Heart right ventricle (tissue), 16 donors: ENCODE data around the gene GPRIN1. TPM values are rescaled to one million over a fixed set of nuclear protein-coding genes. Genes with fewer than 3 reads are reported as not detected.
A peak's percentile ranks its signal among the peaks of the same experiment; 100 is the strongest.

Experiments
- ATAC-seq, 8 donors: fragments of 200-7000 bp; cut with Tn5 transposase; one replicate each; pipeline ENCODE4 v1.9.1; 2020; ENCODE audit warnings: mild to moderate bottlenecking in 8 of 8, moderate library complexity in 8 of 8, moderate number of reproducible peaks in 1 of 8
- DNase-seq, 2 donors: peaks; one replicate each; pipeline ENCODE4 v3.0.0-alpha.2; 2020
- H3K27ac ChIP-seq, 10 donors: fragments of 200-600 bp; sonication (generic) in 2 of 10; one replicate each; pipeline versions ENCODE4 v1.5.0 to v1.8.0; 2020 to 2022; ENCODE audit warnings: mild to moderate bottlenecking in 3 of 10
- H3K27me3 ChIP-seq, 7 donors: fragments of 200-600 bp; one replicate each; pipeline ENCODE4 v1.8.0; 2021 to 2022; ENCODE audit warnings: mild to moderate bottlenecking in 2 of 7
- H3K36me3 ChIP-seq, 9 donors: fragments of 200-600 bp; sonication (generic) in 1 of 9; one replicate each; pipeline versions ENCODE4 v1.5.0 to v1.8.0; 2020 to 2022; ENCODE audit warnings: mild to moderate bottlenecking in 2 of 9
- H3K4me1 ChIP-seq, 9 donors: fragments of 200-600 bp; sonication (generic) in 1 of 9; one replicate each; pipeline versions ENCODE4 v1.5.0 to v1.8.0; 2020 to 2022; ENCODE audit warnings: mild to moderate bottlenecking in 4 of 9
- H3K4me3 ChIP-seq, 10 donors: fragments of 200-600 bp; sonication (generic) in 2 of 10; one replicate each; pipeline versions ENCODE4 v1.5.0 to v1.8.0; 2020 to 2022; ENCODE audit warnings: mild to moderate bottlenecking in 7 of 10, moderate library complexity in 2 of 10
- H3K9me3 ChIP-seq, 11 donors: fragments of 200-600 bp in 10 of 11; sonication (generic) in 2 of 11; one replicate each; pipeline versions ENCODE4 v1.5.0 to v1.8.0; 2013 to 2022; ENCODE audit warnings: mild to moderate bottlenecking in 2 of 11, control low read depth in 1 of 11, moderate library complexity in 1 of 11
- WGBS, 2 donors: extraction: QIAGEN DNeasy Blood & Tissue Kit; methylation state at CpG; one replicate each; pipeline ENCODE4 v1.1.7; 2013; ENCODE audit warnings: inconsistent platforms in 1 of 2; 5-methylcytosine and 5-hydroxymethylcytosine counted together
- intact Hi-C, 10 donors: fragments of 100-400 bp; cut with DNase I; formaldehyde crosslinking; loops; one replicate each; pipeline versions ENCODE4 v1.11.1 to v1.14.2; 2022
- polyA plus RNA-seq, 2 donors: library from polyadenylated mRNA; stranded (reverse); fragments of 200-250 nt; gene quantifications; one replicate each; pipeline ENCODE4 v1.2.3, GENCODE V29; 2013
- total RNA-seq, 10 donors: library from RNA; stranded (reverse); fragmentation: NEBNext Ultra II Directional in 3 of 10; extraction: Animal tissue kit (Norgen Biotek cat#: 25700) in 3 of 10; gene quantifications; one replicate each; pipeline versions ENCODE4 v1.2.1 to v1.2.4, GENCODE V29; 2021 to 2023
- TF ChIP-seq, protein P1 (sequence below), 9 donors: fragments of 200-600 bp; sonication (generic) in 2 of 9; IDR thresholded peaks; one replicate each; pipeline versions ENCODE4 v1.5.0 to v1.8.0; 2021 to 2022; ENCODE audit warnings: antibody characterized with exemption in 9 of 9, mild to moderate bottlenecking in 5 of 9, moderate library complexity in 1 of 9
- donor health status: Arrhythmogenic right ventricular cardiomyopathy.
- donor health status: ischemic (EF 13 %, LVEDD 7.1; RV severe dilation, severe dysfunction).
- donor health status: healthy with polysubstance abuse.
- donor health status: DM: no; HTN: yes; CAD: no.
- donor health status: DM: no; HTN: no; CAD: no.
- donor health status: ischemic (EF 25% LVEDD 6.9; RV normal size, moderate dysfunction).
- donor health status: ischemic (EF 25% LVEDD 5.7; RV mildly dilated, moderate dysfunction).
- donor health status: healthy.
- donor health status: DM: yes; HTN: yes; CAD: no.
- donor health status: Ischemic cardiomyopathy.
- donor health status: ischemic (EF 35%, LVEDD 5.7; RV mildly dilated, moderate dysfunction).
- donor health status: nonischemic (EF 11% LVEDD 7.7; RV severe dilation, severe dysfunction).
- donor health status: DM: yes; HTN: yes; CAD: no.
- donor health status: PGD.
- donor health status: ischemic (EF 29% LVEDD 5.4; RV normal size, mild dysfunction).
- donor health status: nonischemic (EF 23%, LVEDD 6.1; RV moderate dilation, normal function).

Gene GPRIN1
- total and polyA plus RNA-seq, 12 donors = 0.06 to 1.0 (median 0.36) TPM

DNA sequence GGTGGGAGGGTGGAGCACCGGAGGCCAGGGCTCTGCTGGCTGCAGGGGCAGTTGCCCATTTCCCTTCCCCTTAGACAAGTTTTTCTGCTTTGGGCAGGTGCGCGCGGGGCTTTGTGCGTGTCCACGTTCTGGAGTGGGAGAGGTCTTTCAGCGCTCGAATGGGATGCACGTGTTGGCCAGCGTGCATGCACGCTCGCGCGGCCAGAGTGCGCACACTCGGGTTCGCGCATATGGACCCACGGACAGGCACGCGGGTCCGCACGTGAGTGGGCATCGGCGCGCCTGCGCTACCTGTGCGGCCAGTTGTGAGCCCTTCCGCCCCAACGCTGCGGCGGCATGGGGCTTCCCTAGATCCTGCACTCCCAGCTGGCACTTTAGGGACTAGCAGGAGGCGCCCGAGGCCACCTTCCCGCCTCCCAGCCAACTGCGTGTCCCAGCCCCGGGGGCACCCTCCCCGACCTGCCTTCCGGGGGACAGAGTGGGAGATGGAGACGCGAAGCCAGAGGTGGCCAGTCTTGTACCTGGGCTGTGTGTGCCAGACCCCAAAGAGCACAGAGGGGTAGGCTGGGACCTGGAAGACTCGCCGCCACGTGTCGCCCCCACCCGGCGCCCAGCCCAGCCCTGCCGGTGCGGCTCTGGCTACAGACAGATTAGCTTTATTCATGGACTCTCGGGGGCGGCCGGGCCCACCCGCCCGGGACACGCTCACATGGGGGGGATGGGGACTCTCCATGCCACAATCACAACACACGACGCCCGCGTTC lies 9.8 kb upstream of the GPRIN1 start:
- Histone ChIP-seq H3K9me3 (no peaks in the 10 kb centered on the region), H3K27ac (no peak overlapping the region), H3K36me3 (no peaks in the 10 kb centered on the region), H3K4me1 (peaks cover 0 to 29% (median 23%) of the 10 kb centered on the region in 9 donors), H3K27me3 (peaks cover 9 to 97% (median 91%) of the 10 kb centered on the region in 7 donors), H3K4me3 (peak overlapping the region in 1 of 10 donors; percentile 14)
- DNase-seq = no peak
- TF ChIP-seq, protein P1, sequence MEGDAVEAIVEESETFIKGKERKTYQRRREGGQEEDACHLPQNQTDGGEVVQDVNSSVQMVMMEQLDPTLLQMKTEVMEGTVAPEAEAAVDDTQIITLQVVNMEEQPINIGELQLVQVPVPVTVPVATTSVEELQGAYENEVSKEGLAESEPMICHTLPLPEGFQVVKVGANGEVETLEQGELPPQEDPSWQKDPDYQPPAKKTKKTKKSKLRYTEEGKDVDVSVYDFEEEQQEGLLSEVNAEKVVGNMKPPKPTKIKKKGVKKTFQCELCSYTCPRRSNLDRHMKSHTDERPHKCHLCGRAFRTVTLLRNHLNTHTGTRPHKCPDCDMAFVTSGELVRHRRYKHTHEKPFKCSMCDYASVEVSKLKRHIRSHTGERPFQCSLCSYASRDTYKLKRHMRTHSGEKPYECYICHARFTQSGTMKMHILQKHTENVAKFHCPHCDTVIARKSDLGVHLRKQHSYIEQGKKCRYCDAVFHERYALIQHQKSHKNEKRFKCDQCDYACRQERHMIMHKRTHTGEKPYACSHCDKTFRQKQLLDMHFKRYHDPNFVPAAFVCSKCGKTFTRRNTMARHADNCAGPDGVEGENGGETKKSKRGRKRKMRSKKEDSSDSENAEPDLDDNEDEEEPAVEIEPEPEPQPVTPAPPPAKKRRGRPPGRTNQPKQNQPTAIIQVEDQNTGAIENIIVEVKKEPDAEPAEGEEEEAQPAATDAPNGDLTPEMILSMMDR (IDR thresholded peaks at IDR 0.05) = no peak
- intact Hi-C loops = no loop called here
- no peak for ATAC-seq
- WGBS, 2 donors = 12 to 19% methylated on average over 58 to 59 of the region's 59 CpGs

- Histone ChIP-seq H3K4me1 (peaks cover 0 to 29% (median 23%) of the 10 kb centered on the region in 9 donors), H3K4me3 (no peak overlapping the region), H3K36me3 (no peaks in the 10 kb centered on the region), H3K27ac (no peak overlapping the region), H3K27me3 (peaks cover 9 to 97% (median 90%) of the 10 kb centered on the region in 7 donors), H3K9me3 (no peaks in the 10 kb centered on the region)
- TF ChIP-seq, protein P1 (IDR thresholded peaks at IDR 0.05) = peak in 4 of 9 donors; percentile 22 to 43 (median 33)
- intact Hi-C loops = no loop called here
- peak; percentile 45 to 52 for DNase-seq
- ATAC-seq = peak; percentile 55 to 76 (median 72)
- WGBS, 2 donors = 2 to 3% methylated on average over 31 of the region's 31 CpGs
Measured at GRCh38 chr5:176619203-176619568, 9.2 kb upstream of the GPRIN1 start.

- H3K27me3 ChIP-seq = peaks cover 9 to 93% (median 86%) of the 10 kb centered on the region in 7 donors
- no peaks in the 10 kb centered on the region for H3K9me3 ChIP-seq
- TF ChIP-seq, protein P1 (IDR thresholded peaks at IDR 0.05) = no peak
- DNase-seq (no peak), ATAC-seq (no peak)
- H3K4me1 ChIP-seq = peaks cover 0 to 29% (median 23%) of the 10 kb centered on the region in 9 donors
- H3K36me3 ChIP-seq = no peaks in the 10 kb centered on the region
- 33 to 34% methylated on average over 19 of the region's 19 CpGs for WGBS, 2 donors
- H3K27ac ChIP-seq = no peak overlapping the region
- intact Hi-C loops = no loop called here
- H3K4me3 ChIP-seq = no peak overlapping the region
Measured at GRCh38 chr5:176618783-176619182, 8.8 kb upstream of the GPRIN1 start.

- Histone ChIP-seq H3K4me1 (peaks cover 0 to 25% (median 19%) of the 10 kb centered on the region in 9 donors), H3K27me3 (peaks cover 9 to 95% (median 80%) of the 10 kb centered on the region in 7 donors), H3K4me3 (no peak overlapping the region), H3K9me3 (no peaks in the 10 kb centered on the region), H3K27ac (no peak overlapping the region), H3K36me3 (no peaks in the 10 kb centered on the region)
- WGBS, 2 donors = 37 to 56% methylated on average over 7 of the region's 7 CpGs
- no peak for ATAC-seq
- TF ChIP-seq, protein P1 (IDR thresholded peaks at IDR 0.05) = no peak
- no peak for DNase-seq
- intact Hi-C loops = no loop called here
Measured at GRCh38 chr5:176616511-176616910, 6.6 kb upstream of the GPRIN1 start.
